Left lung (tissue), 10 donors: ENCODE results near the gene VAV3. TPM values are rescaled to one million over a fixed set of nuclear protein-coding genes. Genes with fewer than 3 reads are reported as not detected.

ENCODE experiments used
- ATAC-seq: fragments of 200-7000 bp; cut with Tn5 transposase; one replicate; pipeline ENCODE4 v1.9.1; 2020; ENCODE audit warnings: moderate library complexity
- DNase-seq, 4 donors: peaks; one replicate each; pipeline ENCODE4 v3.0.0-alpha.2; 2013 to 2020
- H3K27ac ChIP-seq, 2 donors: fragments of 200-600 bp; sonication (generic) in 1 of 2; one replicate each; pipeline versions ENCODE4 v1.5.0 to v1.8.0; 2020 to 2021
- H3K27me3 ChIP-seq, 2 donors: fragments of 200-600 bp; sonication (generic) in 1 of 2; one replicate each; pipeline versions ENCODE4 v1.5.0 to v1.8.0; 2020 to 2021
- H3K36me3 ChIP-seq, 2 donors: fragments of 200-600 bp; sonication (generic) in 1 of 2; one replicate each; pipeline versions ENCODE4 v1.5.0 to v1.8.0; 2020 to 2021
- H3K4me1 ChIP-seq, 2 donors: fragments of 200-600 bp; one replicate each; pipeline ENCODE4 v1.8.0; 2021
- H3K4me3 ChIP-seq, 2 donors: fragments of 200-600 bp; sonication (generic) in 1 of 2; one replicate each; pipeline versions ENCODE4 v1.5.0 to v1.8.0; 2020 to 2021; ENCODE audit warnings: mild to moderate bottlenecking in 1 of 2
- H3K9me3 ChIP-seq, 2 donors: fragments of 200-600 bp; sonication (generic) in 1 of 2; one replicate each; pipeline versions ENCODE4 v1.5.0 to v1.8.0; 2020 to 2021
- intact Hi-C, 2 donors: fragments of 100-400 bp; cut with DNase I; formaldehyde crosslinking; loops; one replicate each; pipeline versions ENCODE4 v1.11.2 to v1.14.2; 2022
- polyA plus RNA-seq, 6 donors: library from polyadenylated mRNA; unstranded; fragments of 120-200 nt; gene quantifications; one replicate each; pipeline ENCODE4 v1.2.1, GENCODE V29; 2013; ENCODE audit not compliant: insufficient read length in 6 of 6
- total RNA-seq, 2 donors: library from RNA; stranded (reverse); fragmentation: NEBNext Ultra II Directional; extraction: Animal tissue kit (Norgen Biotek cat#: 25700); gene quantifications; one replicate each; pipeline ENCODE4 v1.2.1, GENCODE V29; 2021
- TF ChIP-seq, protein P1 (sequence below), 2 donors: fragments of 200-600 bp; sonication (generic) in 1 of 2; IDR thresholded peaks; one replicate each; pipeline versions ENCODE4 v1.5.0 to v1.8.0; 2021; ENCODE audit warnings: antibody characterized with exemption in 2 of 2
- donor health status: DM: no; HTN: yes; CAD: no.
- donor health status: DM: no; HTN: no; CAD: no.

Gene VAV3
- total and polyA plus RNA-seq, 8 donors: 5.3 to 14.5 (median 7.2) TPM

DNA sequence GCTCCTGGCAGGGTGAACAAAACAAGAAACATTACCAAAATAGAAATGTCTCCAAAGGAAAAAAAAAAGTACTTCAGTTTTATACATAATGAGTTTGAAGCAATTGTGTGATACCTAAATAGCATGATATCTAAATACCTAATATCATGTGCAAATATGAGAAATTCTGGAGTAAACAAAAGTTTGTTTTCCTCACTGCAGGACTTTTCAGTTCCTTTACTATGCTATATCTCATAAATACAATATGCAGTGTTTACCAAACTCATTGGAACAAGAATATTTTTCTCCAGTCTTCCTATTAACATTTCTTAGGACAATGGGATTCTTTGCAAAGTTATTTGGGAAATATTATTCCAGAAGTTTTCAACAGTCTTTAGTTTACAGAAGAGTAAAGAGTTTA is 98.1 kb downstream of the VAV3 start:
- TF ChIP-seq, protein P1, sequence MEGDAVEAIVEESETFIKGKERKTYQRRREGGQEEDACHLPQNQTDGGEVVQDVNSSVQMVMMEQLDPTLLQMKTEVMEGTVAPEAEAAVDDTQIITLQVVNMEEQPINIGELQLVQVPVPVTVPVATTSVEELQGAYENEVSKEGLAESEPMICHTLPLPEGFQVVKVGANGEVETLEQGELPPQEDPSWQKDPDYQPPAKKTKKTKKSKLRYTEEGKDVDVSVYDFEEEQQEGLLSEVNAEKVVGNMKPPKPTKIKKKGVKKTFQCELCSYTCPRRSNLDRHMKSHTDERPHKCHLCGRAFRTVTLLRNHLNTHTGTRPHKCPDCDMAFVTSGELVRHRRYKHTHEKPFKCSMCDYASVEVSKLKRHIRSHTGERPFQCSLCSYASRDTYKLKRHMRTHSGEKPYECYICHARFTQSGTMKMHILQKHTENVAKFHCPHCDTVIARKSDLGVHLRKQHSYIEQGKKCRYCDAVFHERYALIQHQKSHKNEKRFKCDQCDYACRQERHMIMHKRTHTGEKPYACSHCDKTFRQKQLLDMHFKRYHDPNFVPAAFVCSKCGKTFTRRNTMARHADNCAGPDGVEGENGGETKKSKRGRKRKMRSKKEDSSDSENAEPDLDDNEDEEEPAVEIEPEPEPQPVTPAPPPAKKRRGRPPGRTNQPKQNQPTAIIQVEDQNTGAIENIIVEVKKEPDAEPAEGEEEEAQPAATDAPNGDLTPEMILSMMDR (IDR thresholded peaks at IDR 0.05): no peak
- DNase-seq: no peak
- intact Hi-C loops: no loop called here
- no peak for ATAC-seq
- Histone ChIP-seq H3K4me1 (peaks cover 0 to 11% of the 10 kb centered on the region in 2 donors), H3K9me3 (no peaks in the 10 kb centered on the region), H3K27me3 (no peaks in the 10 kb centered on the region), H3K4me3 (no peak overlapping the region), H3K36me3 (no peaks in the 10 kb centered on the region), H3K27ac (no peak overlapping the region)

DNA sequence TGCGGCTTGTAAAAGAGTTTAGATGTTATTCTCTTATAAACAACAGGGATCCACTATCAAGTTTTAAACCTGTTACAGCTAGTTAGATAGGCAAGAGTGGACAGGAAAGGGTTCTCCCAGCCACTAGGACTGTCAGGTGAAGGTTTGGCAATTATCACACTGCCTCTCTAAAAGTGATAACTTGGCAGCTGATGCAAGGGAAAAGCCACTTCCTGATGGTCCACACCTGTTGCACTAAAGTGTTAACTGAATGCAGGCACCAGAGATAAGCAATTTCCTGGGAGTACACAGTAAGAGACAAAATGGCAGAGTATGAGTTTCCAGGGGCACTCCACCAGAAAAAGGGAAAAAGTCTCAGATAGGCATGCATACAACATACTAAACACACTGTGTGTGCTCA is 99.4 kb downstream of the VAV3 start:
- Histone ChIP-seq H3K4me1 (peaks cover 0 to 6% of the 10 kb centered on the region in 2 donors), H3K4me3 (no peak overlapping the region), H3K27ac (no peak overlapping the region), H3K36me3 (no peaks in the 10 kb centered on the region), H3K9me3 (no peaks in the 10 kb centered on the region), H3K27me3 (no peaks in the 10 kb centered on the region)
- no peak for ATAC-seq
- DNase-seq: no peak
- TF ChIP-seq, protein P1 (IDR thresholded peaks at IDR 0.05): no peak
- intact Hi-C loops: no loop called here

DNA sequence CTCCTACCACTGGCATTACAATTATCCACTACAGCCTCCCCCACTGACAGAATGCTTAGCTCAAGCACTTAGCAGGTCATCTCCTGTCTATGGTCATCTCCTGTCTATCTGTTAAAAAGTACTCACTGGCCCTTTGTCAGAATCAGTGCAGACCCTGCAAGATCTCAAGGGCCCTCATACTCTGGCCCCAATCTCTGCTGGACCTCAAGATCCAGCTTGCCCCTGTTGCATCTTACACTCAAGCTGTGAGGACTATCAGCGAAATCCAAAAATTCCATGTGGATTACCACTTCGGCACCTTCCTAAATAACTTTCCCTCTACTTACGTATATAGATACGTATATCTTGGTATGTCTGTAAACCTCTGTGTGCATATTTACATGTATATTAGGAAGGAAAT is 101.6 kb downstream of the VAV3 start:
- Histone ChIP-seq H3K9me3 (no peaks in the 10 kb centered on the region), H3K27me3 (no peaks in the 10 kb centered on the region), H3K4me3 (no peak overlapping the region), H3K27ac (no peak overlapping the region), H3K36me3 (no peaks in the 10 kb centered on the region), H3K4me1 (peaks cover 0 to 6% of the 10 kb centered on the region in 2 donors)
- TF ChIP-seq, protein P1 (IDR thresholded peaks at IDR 0.05): no peak
- intact Hi-C loops: no loop called here
- DNase-seq (no peak), ATAC-seq (no peak)

DNA sequence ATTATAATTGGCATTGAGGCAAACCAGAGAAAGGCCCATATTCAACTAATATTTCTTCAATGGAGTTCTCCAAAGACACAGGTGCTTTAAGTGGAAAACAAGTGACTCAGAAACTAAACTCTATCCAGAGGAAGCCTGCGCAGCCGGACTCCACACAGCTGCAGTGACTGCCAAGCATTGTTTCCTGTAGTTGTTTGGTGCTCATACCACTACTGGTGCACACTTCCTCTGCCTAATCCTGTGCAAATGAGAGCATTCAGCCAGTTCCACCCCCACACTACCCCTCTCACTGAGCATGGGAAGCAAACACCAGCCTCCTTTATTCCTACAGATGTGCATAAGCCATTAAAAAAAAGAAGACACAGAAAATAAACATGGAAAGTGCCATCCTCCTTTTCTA is 102.9 kb downstream of the VAV3 start:
- Histone ChIP-seq H3K27ac (no peak overlapping the region), H3K4me1 (peaks cover 0 to 6% of the 10 kb centered on the region in 2 donors), H3K9me3 (no peaks in the 10 kb centered on the region), H3K36me3 (no peaks in the 10 kb centered on the region), H3K27me3 (no peaks in the 10 kb centered on the region), H3K4me3 (no peak overlapping the region)
- TF ChIP-seq, protein P1 (IDR thresholded peaks at IDR 0.05): no peak
- peak; percentile 52 for ATAC-seq
- intact Hi-C loops: no loop called here
- no peak for DNase-seq

DNA sequence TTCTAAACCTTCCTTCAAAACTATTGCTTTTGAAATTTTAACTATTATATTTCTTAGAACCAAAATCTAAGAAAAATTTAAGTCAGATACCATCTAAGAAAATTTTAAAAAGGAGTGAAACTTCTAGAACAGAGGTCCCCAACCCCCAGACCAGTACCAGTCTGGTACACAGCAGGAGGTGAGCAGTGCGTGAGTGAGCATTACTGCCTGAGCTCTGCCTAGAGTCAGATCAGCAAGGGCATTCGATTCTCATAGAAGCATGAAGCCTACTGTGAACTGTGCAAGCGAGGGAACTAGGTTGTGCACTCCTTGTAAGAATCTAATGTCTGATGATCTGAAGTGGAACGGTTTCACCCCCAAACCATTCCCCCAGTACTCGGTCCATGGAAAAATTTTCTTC is 106.7 kb downstream of the VAV3 start:
- Histone ChIP-seq H3K27ac (no peak overlapping the region), H3K27me3 (no peaks in the 10 kb centered on the region), H3K4me3 (no peak overlapping the region), H3K9me3 (no peaks in the 10 kb centered on the region), H3K4me1 (no peaks in the 10 kb centered on the region), H3K36me3 (no peaks in the 10 kb centered on the region)
- TF ChIP-seq, protein P1 (IDR thresholded peaks at IDR 0.05): no peak
- DNase-seq (no peak), ATAC-seq (no peak)
- intact Hi-C loops: no loop called here
